ENCODE measurements around the gene GSTO2.
A peak's percentile ranks its signal among the peaks of the same experiment; 100 is the strongest.

GSTO2 gene

GRCh38 chr10:104353325-104354048 is 84.5 kb downstream of the GSTO2 start, which contains the start of gene CFAP58:
Gene CFAP58, plus strand, starts transcription at chr10:104353833. Its CDS starts 65 bp downstream, at chr10:104353898.
- Histone ChIP-seq H3K27me3 (ENCODE audit: control insufficient read depth, low read length) (peaks cover 26% of the 10 kb centered on the region), H3F3A (ENCODE audit: control insufficient read depth, insufficient read depth) (peaks cover 3% of the 10 kb centered on the region; the same call in 1 of the 2 replicates), H3K9me2 (replicated peaks; ENCODE audit: control insufficient read depth, low read length) (no peaks in the 10 kb centered on the region), H3K79me2 (ENCODE audit: control insufficient read depth, low read length) (no peaks in the 10 kb centered on the region), H3K4me3 (ENCODE audit: low read length) (peak within 1 kb of the TSS; percentile 65), H3K9me3 (ENCODE audit: control insufficient read depth, insufficient read depth, low read length) (no peaks in the 10 kb centered on the region), H3K4me1 (ENCODE audit: control insufficient read depth, low read length) (peaks cover 31% of the 10 kb centered on the region), H4K20me1 (ENCODE audit: control insufficient read depth, insufficient read depth, low read depth, low read length) (no peaks in the 10 kb centered on the region), H3K27ac (ENCODE audit: low read depth, low read length) (no peak within 1 kb of the TSS), H3K36me3 (ENCODE audit: control insufficient read depth, low read length) (no peaks in the 10 kb centered on the region), H3K4me2 (ENCODE audit: low read length) (peak within 1 kb of the TSS; percentile 63)
- TF ChIP-seq CTCF (IDR thresholded peaks at IDR 0.05; ENCODE audit: low read depth, low read length, poor library complexity, severe bottlenecking) (peak; percentile 63), EZH2phosphoT487 (IDR thresholded peaks at IDR 0.05; ENCODE audit: borderline replicate concordance, low read length) (no peak)

All from DOHH2 (cell line).